A673 (cell line): ENCODE data around the gene ABCA13. TPM values are rescaled to one million over a fixed set of nuclear protein-coding genes. Genes with fewer than 3 reads are reported as not detected.

ENCODE experiments used
- BruUV-seq: library from RNA; stranded (reverse); fragments of 400-500 nt; replicated peaks from 2 replicates; lab custom pipeline; 2021; lab: Mats Ljungman, UMichigan
- CTCF ChIA-PET: fragments of 300-600 bp; sonication (Branson Sonifier 250); formaldehyde crosslinking; loops from one replicate; lab custom pipeline; 2022; ENCODE audit warnings: antibody characterized with exemption; lab: Charles Lee
- POLR2A ChIA-PET: fragments of 300-600 bp; sonication (Branson Sonifier 250); formaldehyde crosslinking; loops from one replicate; lab custom pipeline; 2022; ENCODE audit warnings: antibody characterized with exemption; ENCODE audit not compliant: low non-redundant PET; lab: Charles Lee
- DNase-seq: peaks from one replicate; pipeline ENCODE4 v3.0.0-alpha.2; 2015; ENCODE audit warnings: low spot score
- H3K27ac ChIP-seq: fragments of 200-600 bp; sonication (generic); 2 replicates; pipeline ENCODE4 v1.5.1; 2016; ENCODE audit warnings: mixed run types, low read depth, mild to moderate bottlenecking, mixed read lengths, antibody characterized with exemption, low read length; ENCODE audit not compliant: poor library complexity, severe bottlenecking
- H3K27me3 ChIP-seq: fragments of 200-600 bp; sonication (generic); replicated peaks from 2 replicates; pipeline ENCODE4 v1.6.1; 2017; ENCODE audit warnings: mixed run types, low read depth, mild to moderate bottlenecking, mixed read lengths, antibody characterized with exemption, low read length; ENCODE audit not compliant: insufficient read depth, poor library complexity
- H3K36me3 ChIP-seq: fragments of 200-600 bp; sonication (generic); 2 replicates; pipeline ENCODE4 v1.6.1; 2016; ENCODE audit warnings: mixed run types, mild to moderate bottlenecking, mixed read lengths, antibody characterized with exemption, low read length; ENCODE audit not compliant: insufficient read depth, poor library complexity, severe bottlenecking
- H3K4me1 ChIP-seq: fragments of 200-600 bp; sonication (generic); 2 replicates; pipeline ENCODE4 v1.6.1; 2017; ENCODE audit warnings: mixed run types, mild to moderate bottlenecking, mixed read lengths, antibody characterized with exemption, low read length; ENCODE audit not compliant: insufficient read depth, poor library complexity, severe bottlenecking
- H3K4me3 ChIP-seq: fragments of 200-600 bp; sonication (generic); 2 replicates; pipeline ENCODE4 v1.5.1; 2016; ENCODE audit warnings: low read depth, mixed run types, mild to moderate bottlenecking, mixed read lengths, low read length; ENCODE audit not compliant: poor library complexity, severe bottlenecking
- H3K9me3 ChIP-seq: fragments of 200-600 bp; sonication (generic); 2 replicates; pipeline ENCODE4 v1.6.1; 2016; ENCODE audit warnings: mixed run types, low read depth, mild to moderate bottlenecking, mixed read lengths, antibody characterized with exemption, low read length; ENCODE audit not compliant: poor library complexity, severe bottlenecking
- EZH2 ChIP-seq: fragments of 200-600 bp; sonication (generic); IDR thresholded peaks from 2 replicates; pipeline ENCODE4 v1.6.1; 2017; ENCODE audit warnings: borderline replicate concordance, low read depth, mild to moderate bottlenecking, mixed read lengths, antibody characterized with exemption, low read length; ENCODE audit not compliant: poor library complexity, severe bottlenecking
- intact Hi-C: fragments of 100-400 bp; cut with micrococcal nuclease; formaldehyde crosslinking; loops from one replicate; pipeline ENCODE4 v1.10.0; 2022; ENCODE audit not compliant: unreplicated experiment
- total RNA-seq: library from RNA; stranded (reverse); gene quantifications from 2 replicates; pipeline ENCODE4 v1.2.3, GENCODE V29; 2021
- TF ChIP-seq, protein P1 (sequence below): fragments of 300-800, 200-600 bp; sonication (generic); conservative IDR thresholded peaks from 2 replicates; pipeline ENCODE4 v1.5.1; 2017; ENCODE audit warnings: low read depth, mild to moderate bottlenecking, antibody characterized with exemption, low read length, moderate library complexity, mixed read lengths

The ABCA13 gene
- total RNA-seq, 1 experiment from 2014 or later = 15.6 TPM

DNA sequence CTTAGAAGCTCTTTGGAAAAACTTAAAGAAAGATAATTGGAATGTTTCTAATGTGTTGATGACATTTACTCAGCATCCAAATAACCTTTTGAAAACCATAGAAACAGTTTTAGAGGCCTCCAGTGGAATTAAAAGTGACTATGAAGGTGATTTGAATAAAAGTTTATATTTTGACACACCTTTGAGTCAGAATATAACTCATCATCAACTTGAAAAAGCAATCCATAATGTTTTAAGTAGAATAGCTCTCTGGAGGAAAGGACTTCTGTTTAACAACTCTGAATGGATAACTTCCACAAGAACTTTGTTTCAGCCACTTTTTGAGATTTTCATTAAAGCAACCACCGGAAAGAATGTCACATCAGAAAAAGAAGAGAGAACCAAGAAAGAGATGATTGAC, 108.2 kb downstream of the ABCA13 start:
- no peak for DNase-seq
- ChIA-PET CTCF (no interaction called here), POLR2A (no interaction called here)
- Histone ChIP-seq H3K27ac (no peak overlapping the region), H3K36me3 (no peaks in the 10 kb centered on the region), H3K4me3 (no peak overlapping the region), H3K9me3 (no peaks in the 10 kb centered on the region), H3K27me3 (no peaks in the 10 kb centered on the region), H3K4me1 (no peaks in the 10 kb centered on the region)
- BruUV-seq = no TSS peak
- intact Hi-C loops = no loop called here
- TF ChIP-seq, protein P1, sequence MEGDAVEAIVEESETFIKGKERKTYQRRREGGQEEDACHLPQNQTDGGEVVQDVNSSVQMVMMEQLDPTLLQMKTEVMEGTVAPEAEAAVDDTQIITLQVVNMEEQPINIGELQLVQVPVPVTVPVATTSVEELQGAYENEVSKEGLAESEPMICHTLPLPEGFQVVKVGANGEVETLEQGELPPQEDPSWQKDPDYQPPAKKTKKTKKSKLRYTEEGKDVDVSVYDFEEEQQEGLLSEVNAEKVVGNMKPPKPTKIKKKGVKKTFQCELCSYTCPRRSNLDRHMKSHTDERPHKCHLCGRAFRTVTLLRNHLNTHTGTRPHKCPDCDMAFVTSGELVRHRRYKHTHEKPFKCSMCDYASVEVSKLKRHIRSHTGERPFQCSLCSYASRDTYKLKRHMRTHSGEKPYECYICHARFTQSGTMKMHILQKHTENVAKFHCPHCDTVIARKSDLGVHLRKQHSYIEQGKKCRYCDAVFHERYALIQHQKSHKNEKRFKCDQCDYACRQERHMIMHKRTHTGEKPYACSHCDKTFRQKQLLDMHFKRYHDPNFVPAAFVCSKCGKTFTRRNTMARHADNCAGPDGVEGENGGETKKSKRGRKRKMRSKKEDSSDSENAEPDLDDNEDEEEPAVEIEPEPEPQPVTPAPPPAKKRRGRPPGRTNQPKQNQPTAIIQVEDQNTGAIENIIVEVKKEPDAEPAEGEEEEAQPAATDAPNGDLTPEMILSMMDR = no peak
- no peak for TF ChIP-seq EZH2

DNA sequence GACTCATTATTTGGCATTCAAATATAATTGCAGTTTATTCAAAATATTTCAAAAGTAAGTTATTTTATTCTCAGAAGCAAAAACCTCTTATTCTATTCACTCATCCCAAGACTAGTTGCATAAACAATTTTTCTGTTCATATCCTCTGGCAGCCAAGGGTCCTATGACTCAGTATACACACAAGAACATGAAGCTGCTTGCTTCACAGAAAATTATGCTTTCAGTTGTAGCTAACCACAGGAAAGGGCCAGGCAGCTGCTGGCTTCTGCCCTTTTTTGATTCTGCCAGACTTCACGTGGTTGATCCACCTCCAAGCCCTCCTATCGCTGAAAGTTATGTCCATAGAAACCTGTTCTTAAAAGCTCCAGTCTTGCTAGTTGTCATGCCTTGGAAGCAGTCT, 108.8 kb downstream of the ABCA13 start:
- Histone ChIP-seq H3K27ac (no peak overlapping the region), H3K36me3 (no peaks in the 10 kb centered on the region), H3K4me3 (no peak overlapping the region), H3K27me3 (no peaks in the 10 kb centered on the region), H3K4me1 (no peaks in the 10 kb centered on the region), H3K9me3 (no peaks in the 10 kb centered on the region)
- intact Hi-C loops = no loop called here
- ChIA-PET POLR2A (no interaction called here), CTCF (no interaction called here)
- no peak for TF ChIP-seq EZH2
- TF ChIP-seq, protein P1 = no peak
- no TSS peak for BruUV-seq
- no peak for DNase-seq

- Histone ChIP-seq H3K9me3 (no peaks in the 10 kb centered on the region), H3K27ac (no peak overlapping the region), H3K36me3 (no peaks in the 10 kb centered on the region), H3K4me1 (no peaks in the 10 kb centered on the region), H3K27me3 (no peaks in the 10 kb centered on the region), H3K4me3 (no peak overlapping the region)
- TF ChIP-seq EZH2 = no peak
- TF ChIP-seq, protein P1 = no peak
- BruUV-seq = no TSS peak
- ChIA-PET CTCF (no interaction called here), POLR2A (no interaction called here)
- intact Hi-C loops = no loop called here
- DNase-seq = no peak
Observed at GRCh38 chr7:48285373-48285772, 114.1 kb downstream of the ABCA13 start.
